ENCODE measurements around the gene TIFAB. TPM values are rescaled to one million over a fixed set of nuclear protein-coding genes. Genes with fewer than 3 reads are reported as not detected.

The TIFAB gene
- total RNA-seq, 2 donors from 2014 or later, result not detected

DNA sequence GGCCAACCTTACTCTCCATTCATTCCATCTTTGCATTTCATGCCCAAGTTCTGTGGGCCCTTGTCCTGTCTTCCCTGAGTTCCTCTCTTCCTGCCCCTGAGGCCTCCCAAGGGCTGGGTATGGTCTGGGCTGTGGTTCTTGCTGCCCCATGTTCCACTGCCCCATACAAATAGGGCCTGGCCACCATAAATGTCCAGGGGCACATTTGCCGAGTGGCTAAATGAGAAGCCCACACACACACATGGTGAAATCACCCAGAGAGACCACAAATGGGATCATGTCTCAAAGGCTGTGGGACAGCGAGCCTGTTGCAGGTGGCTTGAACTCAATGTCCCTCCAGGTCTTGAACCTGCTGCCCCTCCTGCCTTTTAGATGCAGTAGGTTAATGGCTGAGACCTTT, 1.2 kb downstream of the TIFAB start:
- no peak overlapping the region for H3K4me3 ChIP-seq
- intact Hi-C loops (cut with DNase I), result no loop called here
- no peaks in the 10 kb centered on the region for H3K9me3 ChIP-seq
- H3K4me1 ChIP-seq (replicated peaks), result no peaks in the 10 kb centered on the region
- H3K27me3 ChIP-seq (replicated peaks; ENCODE audit: insufficient read depth), result no peaks in the 10 kb centered on the region
- no peaks in the 10 kb centered on the region for H3K36me3 ChIP-seq
- 88% methylated on average over 2 of the region's 2 CpGs for WGBS
- H3K27ac ChIP-seq, result no peak overlapping the region
- DNase-seq (ENCODE audit: low spot score), result no peak
- TF ChIP-seq POLR2AphosphoS5 (IDR thresholded peaks at IDR 0.05) (no peak), POLR2A (IDR thresholded peaks at IDR 0.05) (no peak)
- TF ChIP-seq, protein P1, sequence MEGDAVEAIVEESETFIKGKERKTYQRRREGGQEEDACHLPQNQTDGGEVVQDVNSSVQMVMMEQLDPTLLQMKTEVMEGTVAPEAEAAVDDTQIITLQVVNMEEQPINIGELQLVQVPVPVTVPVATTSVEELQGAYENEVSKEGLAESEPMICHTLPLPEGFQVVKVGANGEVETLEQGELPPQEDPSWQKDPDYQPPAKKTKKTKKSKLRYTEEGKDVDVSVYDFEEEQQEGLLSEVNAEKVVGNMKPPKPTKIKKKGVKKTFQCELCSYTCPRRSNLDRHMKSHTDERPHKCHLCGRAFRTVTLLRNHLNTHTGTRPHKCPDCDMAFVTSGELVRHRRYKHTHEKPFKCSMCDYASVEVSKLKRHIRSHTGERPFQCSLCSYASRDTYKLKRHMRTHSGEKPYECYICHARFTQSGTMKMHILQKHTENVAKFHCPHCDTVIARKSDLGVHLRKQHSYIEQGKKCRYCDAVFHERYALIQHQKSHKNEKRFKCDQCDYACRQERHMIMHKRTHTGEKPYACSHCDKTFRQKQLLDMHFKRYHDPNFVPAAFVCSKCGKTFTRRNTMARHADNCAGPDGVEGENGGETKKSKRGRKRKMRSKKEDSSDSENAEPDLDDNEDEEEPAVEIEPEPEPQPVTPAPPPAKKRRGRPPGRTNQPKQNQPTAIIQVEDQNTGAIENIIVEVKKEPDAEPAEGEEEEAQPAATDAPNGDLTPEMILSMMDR (IDR thresholded peaks at IDR 0.05), result no peak

DNA sequence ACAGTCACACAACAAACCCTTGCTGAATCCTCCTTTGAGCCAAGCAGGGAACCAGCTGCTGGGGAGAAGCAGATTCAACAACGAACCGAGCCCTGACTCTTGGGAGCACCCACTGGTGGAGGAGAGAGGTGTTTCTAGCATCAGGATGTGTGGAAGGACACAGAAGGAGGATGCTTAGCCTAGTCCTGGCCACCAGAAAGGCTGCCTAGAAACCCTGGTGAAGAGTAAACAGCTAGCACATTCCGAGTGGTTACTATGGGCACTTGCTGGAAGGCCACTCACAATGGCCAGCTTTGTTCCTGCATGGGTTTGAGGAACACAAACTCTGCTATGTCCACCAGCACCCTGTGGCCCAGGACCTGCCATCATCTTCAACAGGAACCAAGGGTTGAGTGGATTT, 1.8 kb downstream of the TIFAB start:
- Histone ChIP-seq H3K27ac (no peak overlapping the region), H3K36me3 (no peaks in the 10 kb centered on the region), H3K4me1 (replicated peaks) (no peaks in the 10 kb centered on the region), H3K9me3 (no peaks in the 10 kb centered on the region), H3K27me3 (replicated peaks; ENCODE audit: insufficient read depth) (no peaks in the 10 kb centered on the region), H3K4me3 (no peak overlapping the region)
- DNase-seq (ENCODE audit: low spot score), result no peak
- intact Hi-C loops (cut with DNase I), result no loop called here
- TF ChIP-seq POLR2A (IDR thresholded peaks at IDR 0.05), result no peak
- TF ChIP-seq POLR2AphosphoS5 (IDR thresholded peaks at IDR 0.05), result no peak
- TF ChIP-seq, protein P1 (IDR thresholded peaks at IDR 0.05), result no peak
- 80% methylated on average over 3 of the region's 3 CpGs for WGBS

DNA sequence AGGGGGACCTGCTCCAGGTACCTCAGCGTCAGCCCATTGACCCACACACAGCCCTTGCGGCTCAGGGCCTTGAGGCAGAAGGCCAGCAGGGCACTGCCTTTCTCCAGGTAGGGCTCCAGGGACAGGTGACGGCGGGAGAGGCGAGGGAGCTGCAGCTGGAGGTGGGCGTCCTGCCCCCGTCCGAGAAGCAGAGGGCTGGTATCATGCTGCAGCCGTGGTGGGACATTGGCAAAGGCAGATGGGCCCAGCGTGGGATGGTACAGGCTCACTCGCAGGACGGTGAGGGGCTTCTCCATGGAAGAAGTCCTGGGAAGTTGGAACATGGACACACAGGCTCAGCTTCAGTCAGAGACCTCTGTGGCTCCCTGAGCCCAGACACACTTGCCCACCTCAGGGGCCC, 2.5 kb downstream of the TIFAB start:
- TF ChIP-seq, protein P1 (IDR thresholded peaks at IDR 0.05), result no peak
- TF ChIP-seq POLR2A (IDR thresholded peaks at IDR 0.05) (no peak), POLR2AphosphoS5 (IDR thresholded peaks at IDR 0.05) (no peak)
- 92% methylated on average over 12 of the region's 12 CpGs for WGBS
- H3K4me3 ChIP-seq, result no peak overlapping the region
- H3K9me3 ChIP-seq, result no peaks in the 10 kb centered on the region
- H3K4me1 ChIP-seq (replicated peaks), result no peaks in the 10 kb centered on the region
- intact Hi-C loops (cut with DNase I), result no loop called here
- H3K27ac ChIP-seq, result no peak overlapping the region
- H3K36me3 ChIP-seq, result no peaks in the 10 kb centered on the region
- no peak for DNase-seq (ENCODE audit: low spot score)
- H3K27me3 ChIP-seq (replicated peaks; ENCODE audit: insufficient read depth), result no peaks in the 10 kb centered on the region

DNA sequence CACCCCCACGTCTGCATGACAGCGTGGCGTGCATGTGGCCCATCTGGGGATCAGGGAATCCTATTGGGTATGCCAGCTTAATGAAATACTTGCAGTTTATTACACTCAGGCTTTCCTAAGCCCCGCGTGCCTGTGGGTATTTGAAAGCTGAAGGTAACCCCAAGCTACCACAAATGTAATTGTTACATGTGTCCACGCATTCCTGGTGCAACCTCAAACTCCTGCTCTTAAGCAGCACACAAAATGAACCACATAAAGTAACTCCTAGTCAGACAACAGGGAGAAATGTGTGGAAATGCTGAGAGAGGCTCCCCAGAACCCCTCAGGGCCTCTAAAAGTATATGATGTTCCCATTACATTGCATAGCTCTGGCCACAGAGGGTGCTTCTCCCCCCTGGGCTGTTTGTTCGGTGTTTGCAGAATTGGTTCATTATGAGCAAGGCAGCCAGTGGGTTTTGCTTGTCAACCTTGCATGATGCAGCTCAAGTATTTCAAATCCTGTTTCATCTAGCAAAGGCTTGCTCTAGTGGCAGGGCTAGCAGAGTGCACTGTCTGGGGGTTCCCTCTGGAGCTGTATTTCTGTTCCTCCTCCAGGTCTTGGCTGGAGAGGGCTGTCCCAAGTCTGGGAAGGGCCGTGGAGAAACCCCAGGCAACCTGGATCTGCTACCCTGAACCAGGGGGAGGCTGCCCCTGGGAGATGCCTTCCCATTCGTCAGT, 3.2 kb downstream of the TIFAB start:
- Histone ChIP-seq H3K36me3 (no peaks in the 10 kb centered on the region), H3K9me3 (no peaks in the 10 kb centered on the region), H3K4me3 (no peak overlapping the region), H3K27me3 (replicated peaks; ENCODE audit: insufficient read depth) (no peaks in the 10 kb centered on the region), H3K4me1 (replicated peaks) (no peaks in the 10 kb centered on the region), H3K27ac (no peak overlapping the region)
- intact Hi-C loops (cut with DNase I), result no loop called here
- 79% methylated on average over 9 of the region's 9 CpGs for whole genome bisulfite sequencing
- DNase-seq (ENCODE audit: low spot score), result no peak
- no peak for TF ChIP-seq POLR2A (IDR thresholded peaks at IDR 0.05)
- TF ChIP-seq, protein P1 (IDR thresholded peaks at IDR 0.05), result no peak
- TF ChIP-seq POLR2AphosphoS5 (IDR thresholded peaks at IDR 0.05), result no peak

DNA sequence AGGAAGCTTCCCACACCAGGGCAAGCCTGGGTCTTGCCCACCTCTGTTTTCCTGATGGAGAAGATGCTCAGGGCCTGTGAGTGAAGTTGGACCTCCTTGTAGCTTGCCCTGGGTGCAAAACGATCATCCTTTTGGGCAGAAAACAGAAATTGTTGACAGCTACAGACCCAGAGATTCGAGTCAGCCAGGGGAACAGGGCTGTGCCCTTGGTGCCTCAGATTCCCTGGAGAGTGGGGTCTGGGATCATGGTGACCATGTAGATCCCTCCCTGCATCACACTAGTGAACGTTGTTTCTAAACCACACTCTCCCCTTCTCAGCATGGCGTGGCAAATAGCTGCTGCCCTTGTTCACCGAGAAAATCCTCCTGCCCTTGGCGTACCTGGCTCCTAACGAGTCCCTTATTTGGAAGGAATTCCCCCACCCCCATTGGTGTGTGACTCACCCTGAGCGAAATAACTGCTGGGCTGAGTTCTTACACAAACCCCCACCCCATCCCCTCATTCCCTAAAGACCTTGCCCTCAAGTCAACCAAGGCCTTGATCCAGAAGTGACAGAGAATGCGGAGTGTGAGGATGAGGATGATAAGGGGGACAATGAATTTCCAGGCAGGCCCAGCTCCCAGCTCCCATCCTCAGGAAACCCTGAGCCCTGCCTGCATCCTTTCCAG, 3.9 kb downstream of the TIFAB start:
- no peak for TF ChIP-seq POLR2AphosphoS5 (IDR thresholded peaks at IDR 0.05)
- no peak for TF ChIP-seq POLR2A (IDR thresholded peaks at IDR 0.05)
- TF ChIP-seq, protein P1 (IDR thresholded peaks at IDR 0.05), result no peak
- H3K4me3 ChIP-seq, result no peak overlapping the region

More for the DNA sequence above, 3.9 kb downstream of the TIFAB start:
- no peaks in the 10 kb centered on the region for H3K4me1 ChIP-seq (replicated peaks)
- no peak overlapping the region for H3K27ac ChIP-seq
- intact Hi-C loops (cut with DNase I), result no loop called here
- no peak for DNase-seq (ENCODE audit: low spot score)
- 84% methylated on average over 9 of the region's 9 CpGs for WGBS
- no peaks in the 10 kb centered on the region for H3K27me3 ChIP-seq (replicated peaks; ENCODE audit: insufficient read depth)
- H3K9me3 ChIP-seq, result no peaks in the 10 kb centered on the region
- H3K36me3 ChIP-seq, result no peaks in the 10 kb centered on the region
